HT-29 (cell line): ENCODE data around the gene BEAN1. TPM values are rescaled to one million over a fixed set of nuclear protein-coding genes. Genes with fewer than 3 reads are reported as not detected.
"Not testable (repeated sequence)": the region's sequence is repeated elsewhere in the genome, so short reads cannot be mapped to it uniquely, and the experiment has no call there.

Experiments
- DNase-seq: peaks from one replicate; pipeline ENCODE4 v3.0.0-alpha.2; 2015; ENCODE audit warnings: low spot score
- total RNA-seq: library from RNA; depleted of rRNA; stranded (reverse); fragments of >200 nt; shearing (Covaris generic); gene quantifications from 2 replicates; pipeline ENCODE4 v1.2.3, GENCODE V29; 2014

Gene BEAN1
- total RNA-seq, 1 experiment from 2014 or later = not detected

- DNase-seq = no peak
These were observed 14.7 kb downstream of the BEAN1 start for GRCh38 chr16:66441586-66442375.

GRCh38 chr16:66442502-66443268 is 15.6 kb downstream of the BEAN1 start:
- no peak for DNase-seq

- no peak for DNase-seq
These were observed 16.2 kb downstream of the BEAN1 start for GRCh38 chr16:66443269-66443652.

- DNase-seq = peak; percentile 43
These were observed 17.0 kb downstream of the BEAN1 start for GRCh38 chr16:66444049-66444481.

- no peak for DNase-seq
These were observed 19.6 kb downstream of the BEAN1 start for GRCh38 chr16:66446737-66447136.

GRCh38 chr16:66447491-66447890 is 20.4 kb downstream of the BEAN1 start:
- DNase-seq = no peak

GRCh38 chr16:66451548-66451947 is 24.5 kb downstream of the BEAN1 start:
- no peak for DNase-seq

GRCh38 chr16:66453230-66453629 is 26.1 kb downstream of the BEAN1 start:
- not testable (repeated sequence) for DNase-seq

- DNase-seq = no peak
These were observed 27.7 kb downstream of the BEAN1 start for GRCh38 chr16:66454751-66455150.

- no peak for DNase-seq
These were observed 28.9 kb downstream of the BEAN1 start for GRCh38 chr16:66455970-66456369.

GRCh38 chr16:66457888-66458287 is 30.8 kb downstream of the BEAN1 start:
- DNase-seq = no peak

- DNase-seq = no peak
These were observed 31.2 kb downstream of the BEAN1 start for GRCh38 chr16:66458292-66458691.

- DNase-seq = no peak
These were observed 31.8 kb downstream of the BEAN1 start for GRCh38 chr16:66458853-66459252.

- no peak for DNase-seq
These were observed 32.8 kb downstream of the BEAN1 start for GRCh38 chr16:66459878-66460277.

- no peak for DNase-seq
These were observed 33.6 kb downstream of the BEAN1 start for GRCh38 chr16:66460703-66461102.

- DNase-seq = no peak
These were observed 35.8 kb downstream of the BEAN1 start for GRCh38 chr16:66462912-66463311.

- DNase-seq = not testable (repeated sequence)
These were observed 38.9 kb downstream of the BEAN1 start for GRCh38 chr16:66465946-66466345.

- not testable (repeated sequence) for DNase-seq
These were observed 39.5 kb downstream of the BEAN1 start for GRCh38 chr16:66466636-66467035.

- no peak for DNase-seq
These were observed 40.5 kb downstream of the BEAN1 start for GRCh38 chr16:66467611-66468010.

- no peak for DNase-seq
These were observed 41.3 kb downstream of the BEAN1 start for GRCh38 chr16:66468321-66468965.

GRCh38 chr16:66469291-66469946 is 42.3 kb downstream of the BEAN1 start:
- DNase-seq = no peak
